GM21515 (cell line): Measurements from ENCODE around the gene TNP2.
"Not testable (repeated sequence)": the region's sequence is repeated elsewhere in the genome, so short reads cannot be mapped to it uniquely, and the experiment has no call there.

Experiments
- ATAC-seq: cut with Tn5 transposase; IDR thresholded peaks from one replicate; pipeline ENCODE4 v1.9.1; 2021; ENCODE audit not compliant: unreplicated experiment

Gene TNP2

GRCh38 chr16:11301645-11302501 is 32.7 kb upstream of the TNP2 start:
- ATAC-seq: no peak

GRCh38 chr16:11300560-11300892 is 31.4 kb upstream of the TNP2 start:
- ATAC-seq: no peak

- ATAC-seq: no peak
Measured at GRCh38 chr16:11299865-11300559, 30.9 kb upstream of the TNP2 start.

GRCh38 chr16:11298950-11299547 is 29.9 kb upstream of the TNP2 start:
- not testable (repeated sequence) for ATAC-seq

- no peak for ATAC-seq
Measured at GRCh38 chr16:11298143-11298900, 29.2 kb upstream of the TNP2 start.

- peak; percentile 66 for ATAC-seq
Measured at GRCh38 chr16:11297492-11298142, 28.5 kb upstream of the TNP2 start.

GRCh38 chr16:11296706-11297491 is 27.8 kb upstream of the TNP2 start:
- ATAC-seq: peak; percentile 19

GRCh38 chr16:11296351-11296705 is 27.2 kb upstream of the TNP2 start:
- no peak for ATAC-seq

GRCh38 chr16:11295672-11296071 is 26.5 kb upstream of the TNP2 start:
- ATAC-seq: no peak

GRCh38 chr16:11292076-11292748 is 23.1 kb upstream of the TNP2 start:
- no peak for ATAC-seq

GRCh38 chr16:11291091-11291703 is 22.1 kb upstream of the TNP2 start:
- no peak for ATAC-seq

GRCh38 chr16:11290102-11290893 is 21.2 kb upstream of the TNP2 start:
- no peak for ATAC-seq

GRCh38 chr16:11289696-11290095 is 20.6 kb upstream of the TNP2 start:
- not testable (repeated sequence) for ATAC-seq

- no peak for ATAC-seq
Measured at GRCh38 chr16:11289202-11289601, 20.1 kb upstream of the TNP2 start.

GRCh38 chr16:11285842-11286241 is 16.7 kb upstream of the TNP2 start:
- no peak for ATAC-seq

- no peak for ATAC-seq
Measured at GRCh38 chr16:11283820-11284248, 14.7 kb upstream of the TNP2 start.

- no peak for ATAC-seq
Measured at GRCh38 chr16:11280616-11281522, 11.7 kb upstream of the TNP2 start, which contains the start of gene PRM1. Gene PRM1 (minus strand): TSS chr16:11281330. CDS start chr16:11281238, 92 bp downstream.
